GM12875 (cell line): ENCODE measurements around the gene LONRF2.

Experiments
- H3K4me3 ChIP-seq: one replicate; pipeline ENCODE4 v1.5.1; 2011; ENCODE audit warnings: low read depth, low read length, control low read depth
- TF ChIP-seq, protein P1 (sequence below): IDR thresholded peaks from 2 replicates; pipeline ENCODE4 v1.5.1; 2011; ENCODE audit warnings: low read depth, mild to moderate bottlenecking, control low read depth, inconsistent platforms, low read length, moderate library complexity, borderline replicate concordance; ENCODE audit not compliant: insufficient read depth

Gene LONRF2

DNA sequence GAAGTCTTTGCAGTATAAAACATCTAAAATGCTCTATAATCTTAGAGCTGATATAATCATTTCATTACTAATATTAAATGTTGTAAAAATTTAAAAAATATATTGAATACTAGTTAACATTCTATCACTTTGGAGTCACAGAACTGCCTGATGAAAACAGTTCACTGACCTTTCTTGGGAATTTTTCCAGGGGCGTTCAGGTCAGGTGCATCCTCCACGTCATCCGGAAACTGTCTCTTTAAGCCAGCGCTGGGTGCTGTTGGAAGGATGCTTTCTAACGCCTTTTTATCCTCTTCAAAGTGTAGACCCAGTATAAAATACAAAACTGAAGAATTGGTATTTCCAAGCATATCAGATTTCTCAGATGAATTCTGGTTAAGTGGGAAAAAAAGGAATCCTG is 22.8 kb downstream of the LONRF2 start:
- H3K4me3 ChIP-seq, result no peak overlapping the region

GRCh38 chr2:100297511-100297910 is 24.8 kb downstream of the LONRF2 start:
- TF ChIP-seq, protein P1, sequence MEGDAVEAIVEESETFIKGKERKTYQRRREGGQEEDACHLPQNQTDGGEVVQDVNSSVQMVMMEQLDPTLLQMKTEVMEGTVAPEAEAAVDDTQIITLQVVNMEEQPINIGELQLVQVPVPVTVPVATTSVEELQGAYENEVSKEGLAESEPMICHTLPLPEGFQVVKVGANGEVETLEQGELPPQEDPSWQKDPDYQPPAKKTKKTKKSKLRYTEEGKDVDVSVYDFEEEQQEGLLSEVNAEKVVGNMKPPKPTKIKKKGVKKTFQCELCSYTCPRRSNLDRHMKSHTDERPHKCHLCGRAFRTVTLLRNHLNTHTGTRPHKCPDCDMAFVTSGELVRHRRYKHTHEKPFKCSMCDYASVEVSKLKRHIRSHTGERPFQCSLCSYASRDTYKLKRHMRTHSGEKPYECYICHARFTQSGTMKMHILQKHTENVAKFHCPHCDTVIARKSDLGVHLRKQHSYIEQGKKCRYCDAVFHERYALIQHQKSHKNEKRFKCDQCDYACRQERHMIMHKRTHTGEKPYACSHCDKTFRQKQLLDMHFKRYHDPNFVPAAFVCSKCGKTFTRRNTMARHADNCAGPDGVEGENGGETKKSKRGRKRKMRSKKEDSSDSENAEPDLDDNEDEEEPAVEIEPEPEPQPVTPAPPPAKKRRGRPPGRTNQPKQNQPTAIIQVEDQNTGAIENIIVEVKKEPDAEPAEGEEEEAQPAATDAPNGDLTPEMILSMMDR, result no peak
- no peak overlapping the region for H3K4me3 ChIP-seq

More for the DNA sequence above, 22.8 kb downstream of the LONRF2 start:
- TF ChIP-seq, protein P1, result no peak

DNA sequence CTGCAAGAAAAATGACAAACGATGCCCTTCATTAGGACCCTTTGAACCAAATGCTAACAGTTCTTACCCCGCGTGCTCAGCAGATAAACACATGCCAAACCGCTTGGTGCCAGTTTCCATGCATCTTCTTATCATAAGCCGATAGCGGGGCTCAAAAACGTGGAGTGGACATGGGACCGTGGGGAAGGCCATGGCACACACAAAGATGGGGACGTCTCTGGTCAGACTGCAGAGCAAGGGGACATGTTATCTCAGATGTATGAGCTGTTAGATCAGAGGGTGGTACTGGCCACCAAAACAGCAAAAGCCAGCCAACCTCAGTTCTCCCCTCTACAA is 28.2 kb downstream of the LONRF2 start:
- TF ChIP-seq, protein P1, result no peak
- H3K4me3 ChIP-seq, result no peak overlapping the region

DNA sequence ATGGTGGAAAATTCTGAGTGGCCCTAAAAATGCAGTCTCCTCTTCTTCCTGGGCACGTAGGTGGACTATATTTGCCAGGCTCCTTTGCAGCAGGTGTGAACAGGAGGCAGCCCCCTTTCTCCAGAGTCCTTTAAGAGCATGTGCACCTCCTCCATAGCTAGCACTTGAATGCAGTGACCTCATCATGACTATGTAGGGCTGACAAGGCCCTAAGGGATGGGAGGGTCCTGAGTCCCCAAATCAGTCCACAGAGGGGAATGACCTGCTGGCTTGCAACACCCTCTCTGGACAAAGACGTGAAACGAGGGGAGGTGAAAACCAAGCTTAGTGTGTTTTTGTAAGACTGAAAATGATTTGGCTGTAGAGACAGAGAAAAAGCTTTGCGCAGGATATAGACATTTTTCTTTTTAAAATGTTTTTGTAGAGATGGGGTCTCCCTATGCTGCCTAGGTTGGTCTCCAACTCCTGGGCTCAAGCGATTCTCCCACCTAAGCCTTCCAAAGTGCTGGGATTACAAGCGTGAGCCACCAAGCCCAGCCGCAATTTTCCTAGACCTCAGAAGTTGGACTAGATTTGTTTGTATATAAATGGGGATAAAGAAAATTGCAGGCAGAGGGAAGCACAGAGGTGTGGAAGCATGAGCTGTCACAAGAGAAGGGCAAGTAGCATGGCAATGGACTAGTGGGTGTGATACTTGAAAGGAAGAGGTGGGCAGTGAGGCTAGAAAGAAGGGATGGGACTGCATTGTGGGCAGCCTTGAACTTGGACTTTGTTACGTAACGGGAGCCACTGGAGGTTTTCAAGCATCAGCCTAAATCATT is 28.8 kb downstream of the LONRF2 start:
- H3K4me3 ChIP-seq, result no peak overlapping the region
- TF ChIP-seq, protein P1, result no peak

- TF ChIP-seq, protein P1, result no peak
- H3K4me3 ChIP-seq, result no peak overlapping the region
Observed at GRCh38 chr2:100292022-100292580, 30.2 kb downstream of the LONRF2 start.

DNA sequence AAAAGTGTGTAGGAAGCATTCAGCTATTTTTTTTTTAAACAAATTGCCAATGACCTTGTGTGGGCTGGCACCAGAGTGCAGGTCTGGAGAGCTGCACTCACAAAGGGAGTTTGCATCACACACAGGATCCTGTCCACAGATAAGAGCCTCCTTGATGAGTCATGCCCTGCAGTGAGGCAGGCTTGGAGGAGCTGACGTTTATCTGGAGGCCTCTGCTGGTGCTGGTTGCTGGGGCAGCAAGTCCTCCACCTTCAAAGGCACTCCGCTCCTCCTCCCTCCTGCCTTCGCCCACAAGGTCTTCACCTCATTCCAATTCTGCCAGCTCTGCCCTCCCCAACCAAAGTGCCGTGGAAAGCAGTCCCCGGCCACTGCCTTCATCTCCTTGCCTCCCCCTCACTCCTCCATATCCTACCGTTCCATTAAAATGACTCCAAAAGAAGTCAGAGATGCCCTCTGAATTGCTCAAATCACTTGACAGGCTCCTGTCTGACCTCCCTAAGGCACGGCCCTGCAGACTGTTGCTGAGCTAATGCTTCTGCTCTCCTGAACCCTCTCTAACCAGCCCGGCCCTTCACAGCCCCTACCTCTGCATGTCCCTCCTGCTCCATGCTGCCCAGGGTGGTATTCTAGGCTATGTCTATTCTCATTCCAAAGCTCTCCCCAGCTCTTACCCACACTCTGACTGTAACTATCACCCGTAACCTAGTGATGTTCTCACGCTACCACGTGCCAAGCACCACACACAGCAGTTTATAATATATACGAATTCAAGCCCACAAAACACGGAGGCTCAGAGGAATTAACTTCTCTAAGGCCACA is 30.9 kb downstream of the LONRF2 start:
- TF ChIP-seq, protein P1, result no peak

DNA sequence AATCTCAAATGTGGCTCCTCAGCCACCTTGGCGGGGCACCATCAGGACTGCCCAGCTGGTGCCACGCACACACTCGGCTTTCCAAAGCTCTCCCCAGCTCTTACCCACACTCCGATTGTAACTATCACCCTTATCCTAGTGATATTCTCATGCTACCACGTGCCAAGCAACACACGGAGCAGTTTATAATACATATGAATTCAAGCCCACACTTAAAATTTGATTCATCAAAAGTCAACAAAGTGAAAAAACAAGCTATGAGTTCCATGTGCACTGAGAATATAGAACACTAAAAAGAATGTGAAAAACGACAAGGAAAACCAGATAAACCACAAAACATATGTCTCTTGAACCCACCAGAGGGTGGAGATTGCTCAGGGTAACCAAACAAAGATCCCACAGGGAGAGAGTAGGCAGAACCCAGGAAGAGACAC is 31.6 kb downstream of the LONRF2 start:
- H3K4me3 ChIP-seq, result no peak overlapping the region
- TF ChIP-seq, protein P1, result no peak

More for the DNA sequence above, 30.9 kb downstream of the LONRF2 start:
- no peak overlapping the region for H3K4me3 ChIP-seq
